Gastroesophageal sphincter (tissue), 3 donors: ENCODE measurements around the gene RNF175.

Experiments used
- CTCF ChIP-seq, 4 experiments: fragments of 200-600 bp in 2 of 4; fragments of 450-650 bp in 2 of 4; sonication (generic) in 1 of 4; IDR thresholded peaks; one replicate each; pipeline ENCODE4 v1.5.1; 2017 to 2019; ENCODE audit warnings: antibody characterized with exemption in 4 of 4, mild to moderate bottlenecking in 2 of 4, moderate library complexity in 2 of 4
- POLR2AphosphoS5 ChIP-seq: sonication (generic); formaldehyde crosslinking; IDR thresholded peaks from one replicate; pipeline ENCODE4 v1.6.1; 2017; ENCODE audit warnings: antibody characterized with exemption

- TF ChIP-seq POLR2AphosphoS5: no peak
- TF ChIP-seq CTCF (IDR thresholded peaks at IDR 0.05): no peak
Observed at GRCh38 chr4:153728660-153729059, 31.2 kb downstream of the RNF175 start.
